DOHH2 (cell line): ENCODE data around the gene SHANK3.

Experiments used
- EZH2phosphoT487 ChIP-seq: fragments of 200-600 bp; sonication (generic); IDR thresholded peaks from 2 replicates; pipeline ENCODE4 v1.6.1; 2017; ENCODE audit warnings: borderline replicate concordance, mild to moderate bottlenecking, antibody characterized with exemption, low read length, moderate library complexity, mixed read lengths
- TF ChIP-seq, protein P1 (sequence below): fragments of 200-600 bp; sonication (generic); IDR thresholded peaks from one replicate; pipeline ENCODE4 v1.5.1; 2014; ENCODE audit warnings: antibody characterized with exemption, mild to moderate bottlenecking, low read depth, low read length; ENCODE audit not compliant: poor library complexity, severe bottlenecking

DNA sequence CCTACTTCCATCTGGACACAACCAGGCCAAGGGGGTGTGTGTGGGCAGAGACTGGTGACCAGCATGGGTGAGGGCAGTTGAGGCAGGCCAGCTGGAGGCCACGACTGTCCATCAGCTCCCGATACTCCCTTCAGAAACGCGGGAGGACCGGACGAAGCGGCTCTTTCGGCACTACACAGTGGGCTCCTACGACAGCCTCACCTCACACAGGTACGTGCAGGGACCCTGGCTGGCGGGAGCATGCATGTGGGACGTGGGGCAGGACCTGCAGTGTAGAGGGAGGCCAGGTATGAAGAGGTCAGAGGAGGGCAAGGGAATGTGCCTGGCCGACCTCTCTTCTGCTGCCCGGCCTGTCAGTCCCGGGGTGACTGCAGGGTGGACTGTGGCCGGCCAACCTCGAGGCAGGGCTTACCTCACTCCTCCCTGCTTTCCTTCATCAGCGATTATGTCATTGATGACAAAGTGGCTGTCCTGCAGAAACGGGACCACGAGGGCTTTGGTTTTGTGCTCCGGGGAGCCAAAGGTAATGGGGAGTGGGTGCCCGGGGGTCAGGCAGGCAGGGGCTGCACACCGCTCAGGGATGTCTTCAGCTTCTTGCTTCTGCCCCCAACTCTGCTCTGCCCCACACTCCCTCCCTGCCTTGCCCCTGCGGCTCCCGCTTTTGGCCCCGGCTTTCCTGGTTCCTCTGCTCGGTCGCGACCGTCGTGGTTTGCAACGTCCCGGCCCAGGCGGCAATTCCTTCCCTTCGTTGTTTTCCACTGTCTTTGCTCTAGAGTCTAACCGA, 31.3 kb downstream of the SHANK3 start:
- TF ChIP-seq, protein P1, sequence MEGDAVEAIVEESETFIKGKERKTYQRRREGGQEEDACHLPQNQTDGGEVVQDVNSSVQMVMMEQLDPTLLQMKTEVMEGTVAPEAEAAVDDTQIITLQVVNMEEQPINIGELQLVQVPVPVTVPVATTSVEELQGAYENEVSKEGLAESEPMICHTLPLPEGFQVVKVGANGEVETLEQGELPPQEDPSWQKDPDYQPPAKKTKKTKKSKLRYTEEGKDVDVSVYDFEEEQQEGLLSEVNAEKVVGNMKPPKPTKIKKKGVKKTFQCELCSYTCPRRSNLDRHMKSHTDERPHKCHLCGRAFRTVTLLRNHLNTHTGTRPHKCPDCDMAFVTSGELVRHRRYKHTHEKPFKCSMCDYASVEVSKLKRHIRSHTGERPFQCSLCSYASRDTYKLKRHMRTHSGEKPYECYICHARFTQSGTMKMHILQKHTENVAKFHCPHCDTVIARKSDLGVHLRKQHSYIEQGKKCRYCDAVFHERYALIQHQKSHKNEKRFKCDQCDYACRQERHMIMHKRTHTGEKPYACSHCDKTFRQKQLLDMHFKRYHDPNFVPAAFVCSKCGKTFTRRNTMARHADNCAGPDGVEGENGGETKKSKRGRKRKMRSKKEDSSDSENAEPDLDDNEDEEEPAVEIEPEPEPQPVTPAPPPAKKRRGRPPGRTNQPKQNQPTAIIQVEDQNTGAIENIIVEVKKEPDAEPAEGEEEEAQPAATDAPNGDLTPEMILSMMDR, result no peak
- TF ChIP-seq EZH2phosphoT487, result no peak
